ENCODE results near the gene CBARP. TPM values are rescaled to one million over a fixed set of nuclear protein-coding genes. Genes with fewer than 3 reads are reported as not detected.
A peak's percentile ranks its signal among the peaks of the same experiment; 100 is the strongest.

The CBARP gene
- total RNA-seq, 2 donors from 2014 or later = 0.38 to 0.58 TPM

DNA sequence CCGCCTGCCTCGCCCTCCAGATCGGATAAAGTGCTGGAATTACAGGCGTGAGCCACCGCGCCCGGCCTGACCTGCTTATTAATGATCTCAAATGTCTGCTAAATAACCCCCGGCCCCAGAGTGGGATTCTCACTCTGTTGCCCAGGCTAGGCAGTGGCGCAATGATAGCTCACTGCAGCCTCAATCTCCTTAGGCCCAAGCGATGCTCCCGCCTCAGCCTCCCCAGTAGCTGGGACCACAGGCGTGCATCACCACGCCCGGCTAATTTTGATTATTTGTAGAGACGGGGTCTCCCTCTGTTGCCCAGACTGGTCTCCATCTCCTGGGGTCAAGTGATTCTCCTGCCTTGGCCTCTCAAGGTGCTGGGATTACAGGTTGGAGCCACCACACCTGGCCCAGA is 3.1 kb upstream of the CBARP start:
- peak overlapping the region; percentile 79 to 90 for H3K4me3 Mint-ChIP-seq
- no peaks in the 10 kb centered on the region for H3K36me3 Mint-ChIP-seq (ENCODE audit: insufficient read depth in 2 of 2)
- no peak for ATAC-seq (replicated peaks in 1 of 2)
- H3K27ac Mint-ChIP-seq = peak overlapping the region; percentile 42
- peaks cover 14% of the 10 kb centered on the region for H3K27me3 Mint-ChIP-seq (ENCODE audit: low read depth)
- H3K4me1 Mint-ChIP-seq (ENCODE audit: low read depth) = peaks cover 49% of the 10 kb centered on the region
- H3K9me3 Mint-ChIP-seq = no peaks in the 10 kb centered on the region
- DNase-seq = no peak

DNA sequence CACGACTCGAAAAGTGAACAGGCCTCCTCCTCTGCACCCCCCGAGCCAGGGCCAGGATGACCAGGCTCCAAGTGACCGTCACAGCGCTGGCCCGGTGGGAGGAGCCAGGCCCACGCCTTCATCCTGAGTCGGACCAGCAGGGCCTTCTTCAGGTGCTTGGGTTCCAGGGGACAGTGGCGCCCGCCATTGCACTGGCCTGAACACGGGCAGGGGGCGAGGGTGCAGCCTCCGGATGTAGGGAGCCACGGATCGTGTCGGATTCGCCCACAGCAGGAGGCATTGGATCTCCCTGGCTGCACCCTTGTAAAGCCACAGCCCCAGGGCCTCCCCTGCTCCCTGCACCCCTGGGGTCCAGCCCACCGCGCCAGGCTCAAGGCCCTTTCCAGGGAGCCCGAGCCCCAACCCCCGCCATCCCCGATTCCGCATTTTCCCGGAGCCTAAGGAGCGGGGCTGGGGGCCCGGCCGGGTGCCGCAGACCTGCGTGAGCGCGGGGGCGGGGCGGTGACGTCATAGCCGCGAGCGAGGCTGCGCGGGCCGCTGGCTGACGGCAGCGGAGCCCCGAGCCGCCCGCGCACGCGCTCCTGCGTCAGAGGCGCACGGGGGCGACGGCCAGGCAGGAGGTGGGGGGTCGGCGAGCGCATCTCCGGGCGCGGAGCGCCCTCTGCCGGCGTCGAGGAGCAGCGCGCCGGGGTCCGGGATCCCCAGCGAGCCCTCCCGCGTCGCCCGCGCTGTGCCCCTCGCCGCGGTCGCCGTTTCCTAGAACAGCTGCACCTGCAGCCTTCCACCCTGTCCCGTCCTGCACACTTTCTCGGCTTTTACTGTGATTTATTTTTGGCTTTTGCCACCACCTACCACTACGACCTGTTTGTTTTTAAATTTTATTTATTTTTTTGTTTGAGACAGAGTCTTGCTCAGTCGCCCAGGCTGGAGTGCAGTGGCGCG is 2.3 kb upstream of the CBARP start:
- ATAC-seq (replicated peaks in 1 of 2) (peak; percentile 57 to 58), DNase-seq (peak; percentile 95 to 98)
- Mint-ChIP-seq H3K36me3 (ENCODE audit: insufficient read depth in 2 of 2) (no peaks in the 10 kb centered on the region), H3K27me3 (ENCODE audit: low read depth) (peaks cover 14% of the 10 kb centered on the region), H3K9me3 (no peaks in the 10 kb centered on the region), H3K4me3 (peak overlapping the region; percentile 86 to 89), H3K27ac (peak overlapping the region; percentile 68), H3K4me1 (ENCODE audit: low read depth) (peaks cover 49% of the 10 kb centered on the region)

DNA sequence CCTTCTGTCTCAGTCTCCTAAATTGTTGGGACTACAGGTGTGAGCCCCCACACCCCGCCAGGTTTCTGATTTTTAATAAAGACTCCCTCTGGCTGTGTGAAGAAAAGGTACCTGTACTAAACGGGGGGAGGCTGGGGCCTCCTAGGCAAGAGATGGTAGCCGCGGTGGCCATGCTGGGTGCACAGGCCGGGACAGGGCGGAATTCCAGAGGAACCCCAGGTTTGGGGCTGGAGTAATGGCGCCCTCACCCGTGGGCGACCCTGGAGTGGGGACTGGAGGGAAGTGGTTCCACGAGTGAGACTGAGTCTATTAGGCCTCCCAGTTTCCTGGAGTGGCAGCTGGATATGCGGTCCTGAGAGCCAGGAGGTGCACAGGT is 1.6 kb upstream of the CBARP start:
- Mint-ChIP-seq H3K36me3 (ENCODE audit: insufficient read depth in 2 of 2) (no peaks in the 10 kb centered on the region), H3K27me3 (ENCODE audit: low read depth) (peaks cover 14% of the 10 kb centered on the region), H3K4me3 (peak overlapping the region; percentile 86 to 89), H3K27ac (peak overlapping the region; percentile 60), H3K9me3 (no peaks in the 10 kb centered on the region), H3K4me1 (ENCODE audit: low read depth) (peaks cover 44% of the 10 kb centered on the region)
- no peak for DNase-seq
- ATAC-seq (replicated peaks in 1 of 2) = no peak

DNA sequence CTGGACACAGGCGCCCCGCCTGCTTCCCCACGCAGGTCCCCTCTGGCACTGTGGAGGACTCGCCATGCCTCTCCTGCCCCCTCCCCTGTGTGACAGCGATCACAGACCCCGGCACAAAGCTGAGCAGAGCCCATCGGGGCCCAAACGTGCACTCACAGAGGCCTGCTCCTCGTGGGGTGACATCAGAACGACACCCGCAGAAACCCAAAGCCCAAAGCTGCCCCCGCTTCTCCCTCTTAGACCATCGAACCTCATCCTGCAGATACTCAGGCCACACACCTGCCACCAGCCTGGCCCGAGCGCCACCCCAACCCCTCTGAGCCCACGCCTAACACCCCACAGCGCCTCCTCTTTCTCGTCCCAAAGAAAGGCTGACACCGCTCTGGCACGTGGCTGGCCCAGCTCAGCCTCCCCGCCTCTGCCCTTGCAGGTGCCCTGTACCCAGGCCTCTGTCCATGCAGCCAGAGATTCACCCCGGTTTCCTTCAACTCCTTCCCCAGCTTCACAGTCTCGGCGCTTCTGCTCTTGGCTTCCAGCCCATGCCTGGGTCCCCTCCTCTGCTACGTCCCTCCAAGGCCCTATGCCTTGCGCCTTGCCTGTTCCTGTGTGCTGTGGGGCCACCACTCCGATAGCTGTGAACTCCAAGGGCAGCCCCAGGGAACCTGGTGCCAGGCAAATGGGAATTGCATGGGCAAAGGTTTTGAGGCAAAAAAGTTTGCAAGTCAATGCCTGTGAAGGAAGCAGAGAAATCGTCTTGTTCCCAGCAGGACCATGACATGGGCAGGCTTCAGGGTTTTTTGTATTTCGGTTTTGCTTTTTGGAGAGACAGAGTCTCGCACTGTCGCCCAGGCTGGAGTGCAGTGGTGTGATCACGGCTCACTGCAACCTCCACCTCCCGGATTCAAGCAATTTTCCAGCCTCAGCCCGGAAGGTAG is 831 bp upstream of the CBARP start:
- Mint-ChIP-seq H3K4me1 (ENCODE audit: low read depth) (peaks cover 43% of the 10 kb centered on the region), H3K36me3 (ENCODE audit: insufficient read depth in 2 of 2) (no peaks in the 10 kb centered on the region)
- no peak for DNase-seq

DNA sequence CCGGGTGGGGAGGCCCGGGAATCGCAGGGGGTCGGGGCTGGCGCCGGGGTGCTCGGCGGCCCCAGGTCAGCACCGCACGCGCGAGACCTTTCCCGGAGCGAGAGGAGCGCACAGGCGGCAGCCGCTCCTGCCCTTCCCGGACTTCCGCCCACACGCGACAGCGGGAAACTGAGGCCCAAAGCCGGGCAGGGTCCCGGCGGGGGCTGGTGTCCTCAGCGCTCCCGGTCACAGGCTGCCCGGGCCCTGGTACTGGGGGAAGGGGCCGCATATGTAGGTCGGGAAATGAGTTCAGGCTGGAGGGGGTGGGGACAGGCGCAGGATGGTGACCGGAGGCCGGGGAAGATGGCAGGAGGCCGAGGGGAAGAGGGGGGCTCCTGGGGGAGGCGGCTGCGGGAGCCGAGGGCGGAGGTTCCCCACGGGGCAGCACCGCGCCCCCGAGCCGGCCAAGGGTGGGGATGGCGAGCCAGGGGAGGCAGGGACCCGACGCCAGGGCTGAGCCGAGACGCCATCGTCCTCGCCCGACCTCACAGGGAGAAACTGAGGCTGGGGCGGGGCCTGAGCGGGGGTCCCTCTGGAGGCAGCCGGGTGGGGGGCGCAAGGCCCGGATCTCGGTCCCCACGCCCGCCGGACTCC is 662 bp downstream of the CBARP start:
- peak overlapping the region; percentile 68 to 76 for H3K4me3 Mint-ChIP-seq
- H3K9me3 Mint-ChIP-seq = no peaks in the 10 kb centered on the region
- no peak overlapping the region for H3K27ac Mint-ChIP-seq
- peaks cover 14% of the 10 kb centered on the region for H3K27me3 Mint-ChIP-seq (ENCODE audit: low read depth)
- H3K4me1 Mint-ChIP-seq (ENCODE audit: low read depth) = peaks cover 28% of the 10 kb centered on the region
- DNase-seq = no peak
- ATAC-seq (replicated peaks in 1 of 2) = no peak
- H3K36me3 Mint-ChIP-seq (ENCODE audit: insufficient read depth in 2 of 2) = no peaks in the 10 kb centered on the region

More for the DNA sequence above, 831 bp upstream of the CBARP start:
- H3K27ac Mint-ChIP-seq = peak overlapping the region; percentile 60
- peaks cover 14% of the 10 kb centered on the region for H3K27me3 Mint-ChIP-seq (ENCODE audit: low read depth)
- H3K4me3 Mint-ChIP-seq = peak overlapping the region; percentile 86 to 89
- ATAC-seq (replicated peaks in 1 of 2) = no peak
- H3K9me3 Mint-ChIP-seq = no peaks in the 10 kb centered on the region

DNA sequence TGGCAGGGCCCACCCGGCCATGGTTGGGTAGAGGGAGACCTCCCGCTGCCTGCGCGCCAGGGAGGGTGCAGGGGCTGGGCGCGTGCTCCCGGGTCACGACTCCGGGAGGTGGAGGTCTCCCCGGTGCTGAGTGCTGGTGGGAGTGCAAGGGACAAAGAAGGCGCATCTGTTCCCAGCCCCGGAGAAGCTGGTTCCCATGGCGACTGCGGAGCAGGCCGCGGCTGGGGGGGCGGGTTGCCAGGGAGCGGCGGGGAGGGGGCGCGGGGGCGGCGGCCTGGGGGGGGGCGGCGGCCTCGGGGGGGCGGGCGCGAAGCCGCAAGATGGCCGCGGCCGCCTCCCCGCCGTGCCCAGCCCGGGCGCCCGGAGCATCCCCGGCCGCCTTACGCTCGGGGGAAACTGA is 1.2 kb downstream of the CBARP start:
- no peak for ATAC-seq (replicated peaks in 1 of 2)
- Mint-ChIP-seq H3K36me3 (ENCODE audit: insufficient read depth in 2 of 2) (no peaks in the 10 kb centered on the region), H3K27me3 (ENCODE audit: low read depth) (peaks cover 14% of the 10 kb centered on the region), H3K4me3 (peak overlapping the region; percentile 47 to 72), H3K27ac (no peak overlapping the region), H3K4me1 (ENCODE audit: low read depth) (peaks cover 27% of the 10 kb centered on the region), H3K9me3 (no peaks in the 10 kb centered on the region)
- DNase-seq = no peak

DNA sequence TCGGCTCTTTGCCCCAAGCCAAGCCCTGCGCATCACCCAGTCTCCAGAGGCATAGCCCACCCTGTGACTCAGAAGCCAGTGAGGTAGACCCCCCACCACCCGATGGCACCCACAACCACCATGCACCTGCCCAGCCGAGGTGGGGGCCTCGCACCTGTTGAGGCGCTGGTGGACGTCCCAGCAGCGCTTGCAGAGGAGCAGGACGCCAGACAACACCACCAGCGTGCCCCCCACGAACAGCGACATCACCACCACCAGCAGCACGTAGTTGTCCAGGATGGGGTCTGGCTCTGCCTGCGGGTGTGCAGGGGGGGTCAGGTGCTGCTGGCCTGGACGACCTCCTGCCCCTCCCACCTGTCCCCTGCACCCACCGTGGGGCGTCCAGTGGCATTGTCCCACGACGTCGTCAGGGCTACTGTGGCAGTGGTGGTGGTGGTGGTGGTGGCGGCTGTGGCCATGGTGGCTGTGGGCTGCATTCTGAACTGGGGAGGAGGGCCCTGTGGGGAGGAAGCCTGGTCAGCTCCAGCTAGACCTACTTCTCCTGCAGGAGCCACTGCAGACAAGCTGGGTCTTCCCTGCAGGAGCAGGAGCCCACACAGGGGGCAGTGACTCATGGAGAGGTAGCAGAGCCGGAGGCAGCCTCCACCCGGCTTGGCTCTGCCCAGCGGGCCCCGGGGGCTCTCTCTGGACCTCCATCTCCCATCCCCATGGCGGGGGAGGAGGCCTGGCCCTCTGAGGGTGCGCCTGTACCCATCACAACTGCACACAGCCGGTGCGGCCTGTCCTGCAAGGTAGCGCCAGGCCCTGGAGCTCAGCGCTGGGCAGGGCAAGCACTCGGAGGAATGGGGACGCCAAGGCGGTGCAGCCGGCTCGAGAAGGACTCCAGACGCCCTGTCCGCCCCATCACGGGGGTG is 1.9 kb downstream of the CBARP start:
- ATAC-seq (replicated peaks in 1 of 2) (no peak), DNase-seq (no peak)
- Mint-ChIP-seq H3K4me1 (ENCODE audit: low read depth) (peaks cover 20% of the 10 kb centered on the region), H3K4me3 (peak overlapping the region; percentile 47 to 72), H3K27ac (no peak overlapping the region), H3K9me3 (no peaks in the 10 kb centered on the region), H3K27me3 (ENCODE audit: low read depth) (peaks cover 14% of the 10 kb centered on the region), H3K36me3 (ENCODE audit: insufficient read depth in 2 of 2) (no peaks in the 10 kb centered on the region)

DNA sequence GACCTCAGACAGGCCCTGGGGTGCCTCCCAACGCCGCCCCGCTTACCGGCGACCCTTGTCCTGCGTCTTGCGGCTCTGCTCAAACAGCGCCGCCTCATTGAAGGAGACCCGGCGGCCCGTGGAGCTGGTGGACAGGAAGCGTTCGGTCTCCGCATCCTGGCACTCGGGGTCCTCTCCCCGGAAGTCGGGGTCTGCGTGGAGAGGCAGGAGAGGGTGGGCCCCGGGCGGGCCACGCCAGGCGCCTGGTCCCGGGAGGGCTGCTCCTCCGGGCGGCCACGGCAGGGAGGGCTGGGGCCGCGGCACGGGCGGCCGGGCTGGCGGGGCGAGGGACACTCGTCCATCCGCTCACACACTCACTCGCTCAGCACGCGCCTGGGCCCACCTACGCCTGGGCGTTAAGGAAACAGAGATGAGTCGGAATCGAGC is 2.8 kb downstream of the CBARP start:
- H3K4me1 Mint-ChIP-seq (ENCODE audit: low read depth) = peaks cover 16% of the 10 kb centered on the region
- DNase-seq (no peak), ATAC-seq (replicated peaks in 1 of 2) (no peak)
- H3K4me3 Mint-ChIP-seq = no peak overlapping the region
- peaks cover 14% of the 10 kb centered on the region for H3K27me3 Mint-ChIP-seq (ENCODE audit: low read depth)
- no peaks in the 10 kb centered on the region for H3K9me3 Mint-ChIP-seq
- H3K27ac Mint-ChIP-seq = no peak overlapping the region
- H3K36me3 Mint-ChIP-seq (ENCODE audit: insufficient read depth in 2 of 2) = no peaks in the 10 kb centered on the region

DNA sequence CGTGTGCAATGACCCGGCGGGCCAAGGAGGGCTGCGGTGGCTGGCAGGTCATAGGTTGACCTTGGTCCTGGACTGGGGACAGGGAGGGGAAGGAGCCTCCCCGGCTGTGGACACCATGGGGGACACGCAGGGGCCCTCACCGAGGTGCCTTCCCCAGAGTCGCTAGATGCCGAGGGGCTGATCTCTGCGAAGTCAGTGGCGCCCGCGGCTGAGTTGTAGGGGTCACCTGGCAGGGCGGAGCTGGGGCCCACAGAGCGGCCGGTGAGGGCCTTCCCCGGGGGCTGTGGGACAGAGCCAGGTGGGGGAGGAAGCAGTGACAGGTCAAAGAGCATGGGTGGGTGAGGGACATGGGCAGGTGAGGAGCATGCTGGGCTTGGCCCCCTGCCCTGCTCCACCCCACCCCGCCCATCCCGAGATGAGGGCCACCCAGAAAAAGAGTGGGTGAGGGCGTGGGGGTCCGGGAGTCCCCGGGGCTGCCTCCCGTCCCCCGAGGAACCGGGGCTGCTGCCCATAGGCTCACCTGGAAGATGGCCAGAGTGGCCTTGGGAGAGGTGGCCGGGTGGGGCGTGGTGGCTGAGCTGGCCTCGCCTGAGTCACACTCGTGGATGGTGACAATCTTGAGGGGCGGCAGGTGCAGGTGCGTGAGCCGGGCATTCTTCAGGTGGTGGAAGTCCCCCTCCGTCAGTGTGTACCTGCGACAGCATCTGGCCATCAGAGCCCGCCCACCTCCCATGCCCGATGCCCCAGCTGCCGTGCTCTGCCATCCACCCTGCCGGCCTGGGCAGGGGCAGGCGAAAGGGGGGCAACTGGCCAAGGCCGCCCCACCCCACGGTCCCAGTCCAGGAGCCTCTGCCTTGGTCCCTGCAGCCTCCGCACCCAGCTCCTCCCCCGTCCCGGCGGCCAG is 3.5 kb downstream of the CBARP start:
- H3K4me1 Mint-ChIP-seq (ENCODE audit: low read depth) = peaks cover 12% of the 10 kb centered on the region
- DNase-seq (no peak), ATAC-seq (replicated peaks in 1 of 2) (no peak)
- no peaks in the 10 kb centered on the region for H3K36me3 Mint-ChIP-seq (ENCODE audit: insufficient read depth in 2 of 2)
- no peaks in the 10 kb centered on the region for H3K9me3 Mint-ChIP-seq
- H3K27me3 Mint-ChIP-seq (ENCODE audit: low read depth) = peaks cover 12% of the 10 kb centered on the region
- no peak overlapping the region for H3K27ac Mint-ChIP-seq
- H3K4me3 Mint-ChIP-seq = no peak overlapping the region

DNA sequence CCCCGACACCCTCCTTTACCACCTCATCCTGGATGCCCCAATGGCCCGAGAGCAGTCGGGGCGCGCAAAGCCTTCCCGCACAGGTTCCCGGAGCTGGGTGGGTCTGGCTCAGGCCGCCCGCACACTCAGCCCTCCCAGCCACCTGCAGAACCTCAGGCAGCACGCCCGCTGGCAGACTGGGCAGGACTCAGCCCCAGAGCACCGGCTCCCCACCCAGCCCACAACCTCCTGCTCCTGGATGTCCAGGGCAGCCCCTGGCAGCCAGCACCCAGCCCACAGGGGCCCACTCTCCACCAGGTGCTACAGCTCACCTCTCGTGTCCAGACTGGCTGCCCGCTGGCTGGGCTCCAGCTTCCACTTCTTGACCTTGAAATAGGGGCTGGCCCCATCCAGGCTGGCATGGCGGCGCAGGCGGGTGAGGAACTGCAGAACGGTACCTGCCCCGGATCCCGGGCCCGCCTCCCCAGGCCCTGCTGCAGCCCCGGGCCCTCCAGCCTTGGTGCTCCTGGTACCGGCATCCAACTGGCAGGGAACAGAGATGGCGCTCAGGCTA is 4.6 kb downstream of the CBARP start:
- Mint-ChIP-seq H3K4me3 (no peak overlapping the region), H3K27me3 (ENCODE audit: low read depth) (peaks cover under 1% of the 10 kb centered on the region), H3K9me3 (no peaks in the 10 kb centered on the region), H3K27ac (no peak overlapping the region), H3K4me1 (ENCODE audit: low read depth) (peaks cover 1% of the 10 kb centered on the region), H3K36me3 (ENCODE audit: insufficient read depth in 2 of 2) (no peaks in the 10 kb centered on the region)
- ATAC-seq (replicated peaks in 1 of 2) = no peak
- DNase-seq = no peak

DNA sequence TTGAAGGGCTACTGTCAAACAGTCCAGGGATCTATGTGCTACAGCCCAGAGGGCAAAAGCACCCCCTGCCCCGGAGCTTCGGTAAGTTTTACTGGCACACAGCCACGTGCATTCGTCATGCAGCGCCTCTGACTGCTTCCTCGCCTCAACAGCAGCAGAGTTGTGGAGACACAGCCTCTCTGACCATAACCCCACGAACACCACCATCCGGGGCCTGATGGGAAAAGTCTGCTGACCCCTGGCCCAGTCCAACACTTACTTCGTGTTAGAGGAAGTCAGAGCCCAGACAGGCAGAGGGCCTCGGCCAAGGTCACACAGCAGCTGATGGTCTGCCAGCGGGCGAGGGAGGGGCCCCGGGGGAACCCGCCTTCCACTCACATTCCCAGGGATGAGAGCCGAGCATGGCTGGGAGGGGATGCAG is 5.1 kb downstream of the CBARP start:
- Mint-ChIP-seq H3K27me3 (ENCODE audit: low read depth) (no peaks in the 10 kb centered on the region), H3K4me1 (ENCODE audit: low read depth) (no peaks in the 10 kb centered on the region), H3K36me3 (ENCODE audit: insufficient read depth in 2 of 2) (no peaks in the 10 kb centered on the region), H3K27ac (no peak overlapping the region), H3K9me3 (no peaks in the 10 kb centered on the region), H3K4me3 (no peak overlapping the region)
- no peak for DNase-seq
- no peak for ATAC-seq (replicated peaks in 1 of 2)
